HCT116 (cell line): ENCODE results near the gene RGS10. TPM values are rescaled to one million over a fixed set of nuclear protein-coding genes. Genes with fewer than 3 reads are reported as not detected.

Experiments used
- ATAC-seq: fragments of 200-7000 bp; cut with Tn5 transposase; 2 replicates; pipeline ENCODE4 v1.9.1; 2020; ENCODE audit warnings: mild to moderate bottlenecking, moderate library complexity
- BruUV-seq: library from RNA; stranded (reverse); fragments of 400-500 nt; replicated peaks from 2 replicates; lab custom pipeline; 2021; lab: Mats Ljungman, UMichigan
- CTCF ChIA-PET: fragments of 300-600 bp; sonication (Branson Sonifier 250); formaldehyde crosslinking; loops from one replicate; lab custom pipeline; 2021; ENCODE audit warnings: antibody characterized with exemption; lab: Charles Lee
- POLR2A ChIA-PET: fragments of 300-600, 350-600 bp; sonication (Branson Sonifier 250); formaldehyde crosslinking; loops from one replicate; lab custom pipeline; 2021; ENCODE audit warnings: antibody characterized with exemption; lab: Charles Lee
- RAD21 ChIA-PET, 2 experiments: fragments of 300-600 bp; sonication (Branson Sonifier 250); formaldehyde crosslinking; loops; one replicate each; lab custom pipeline; 2023; ENCODE audit warnings: low total read pairs in 2 of 2; ENCODE audit not compliant: uncharacterized antibody in 2 of 2, unreplicated experiment in 2 of 2, low non-redundant PET in 1 of 2; lab: Charles Lee
- DNase-seq: peaks from one replicate; pipeline ENCODE4 v3.0.0-alpha.2; 2010; ENCODE audit warnings: low read depth, low spot score
- H2AFZ ChIP-seq: fragments of 200-600 bp; shearing (Covaris generic), sonication (generic); 2 replicates; pipeline ENCODE4 v1.6.1; 2017; ENCODE audit warnings: low read depth, mixed run types, mixed read lengths, antibody characterized with exemption, low read length; ENCODE audit not compliant: poor library complexity, severe bottlenecking
- H3K27ac ChIP-seq: 2 replicates; pipeline ENCODE4 v1.5.1; 2012; ENCODE audit warnings: low read depth, low read length
- H3K27me3 ChIP-seq: fragments of 200-600 bp; sonication (generic); 2 replicates; pipeline ENCODE4 v1.6.1; 2016; ENCODE audit warnings: mixed run types, low read length, mixed read lengths; ENCODE audit not compliant: insufficient read depth
- H3K36me3 ChIP-seq, 2 experiments: fragments of 200-500 bp in 1 of 2; fragments of 200-600 bp in 1 of 2; sonication (Bioruptor generic) in 1 of 2; sonication (generic) in 1 of 2; 2 replicates each; pipeline versions ENCODE4 v1.5.1 to v1.6.1; 2014 to 2016; ENCODE audit warnings: low read length in 2 of 2, inconsistent platforms in 1 of 2, mixed read lengths in 1 of 2, mixed run types in 1 of 2; ENCODE audit not compliant: insufficient read depth in 2 of 2, control insufficient read depth in 1 of 2
- H3K4me1 ChIP-seq, 2 experiments: fragments of 200-600 bp in 1 of 2; sonication (generic) in 1 of 2; 2 replicates each; pipeline versions ENCODE4 v1.5.1 to v1.6.1; 2012 to 2017; ENCODE audit warnings: low read length in 2 of 2, inconsistent platforms in 1 of 2, mild to moderate bottlenecking in 1 of 2, mixed read lengths in 1 of 2, mixed run types in 1 of 2, moderate library complexity in 1 of 2; ENCODE audit not compliant: insufficient read depth in 2 of 2, control insufficient read depth in 1 of 2
- H3K4me2 ChIP-seq: fragments of 200-600 bp; sonication (generic); 2 replicates; pipeline ENCODE4 v1.6.1; 2017; ENCODE audit warnings: mixed run types, low read length, mixed read lengths
- H3K4me3 ChIP-seq, 2 experiments: fragments of 200-600 bp in 1 of 2; sonication (generic) in 1 of 2; replicated peaks in 1 of 2; 2 replicates each; pipeline ENCODE4 v1.5.1; 2011 to 2016; ENCODE audit warnings: low read length in 2 of 2, control low read depth in 1 of 2, low read depth in 1 of 2, mild to moderate bottlenecking in 1 of 2, mixed read lengths in 1 of 2, mixed run types in 1 of 2
- H3K79me2 ChIP-seq: fragments of 200-600 bp; sonication (generic); 2 replicates; pipeline ENCODE4 v1.6.1; 2017; ENCODE audit warnings: mild to moderate bottlenecking, mixed run types, low read length, moderate library complexity, mixed read lengths; ENCODE audit not compliant: insufficient read depth
- H3K9ac ChIP-seq: fragments of 200-600 bp; sonication (generic); 2 replicates; pipeline ENCODE4 v1.6.1; 2016; ENCODE audit warnings: low read length, mixed read lengths
- H3K9me2 ChIP-seq: fragments of 200-600 bp; sonication (generic), shearing (Covaris generic); 2 replicates; pipeline ENCODE4 v1.6.1; 2017; ENCODE audit warnings: mixed run types, mild to moderate bottlenecking, moderate library complexity; ENCODE audit not compliant: insufficient read depth
- H3K9me3 ChIP-seq, 2 experiments: fragments of 200-500 bp in 1 of 2; fragments of 200-600 bp in 1 of 2; sonication (Bioruptor generic) in 1 of 2; sonication (generic) in 1 of 2; 2 replicates each; pipeline ENCODE4 v1.6.1; 2014 to 2017; ENCODE audit warnings: low read length in 2 of 2, mixed read lengths in 2 of 2, inconsistent platforms in 1 of 2, low read depth in 1 of 2, mild to moderate bottlenecking in 1 of 2, mixed run types in 1 of 2, moderate library complexity in 1 of 2; ENCODE audit not compliant: control insufficient read depth in 1 of 2, insufficient read depth in 1 of 2
- H4K20me1 ChIP-seq: fragments of 200-600 bp; sonication (generic), shearing (Covaris generic); 2 replicates; pipeline ENCODE4 v1.6.1; 2017; ENCODE audit warnings: mixed run types, mild to moderate bottlenecking, moderate library complexity; ENCODE audit not compliant: insufficient read depth
- CBX3 ChIP-seq: IDR thresholded peaks from 2 replicates; pipeline ENCODE4 v1.6.1; 2012; ENCODE audit warnings: low read depth
- EGR1 ChIP-seq: IDR thresholded peaks from 2 replicates; pipeline ENCODE4 v1.6.1; 2012; ENCODE audit warnings: low read depth
- ELF1 ChIP-seq: IDR thresholded peaks from 2 replicates; pipeline ENCODE4 v1.6.1; 2012; ENCODE audit warnings: low read depth, borderline replicate concordance
- EZH2 ChIP-seq: fragments of 200-600 bp; sonication (generic); IDR thresholded peaks from 2 replicates; pipeline ENCODE4 v1.6.1; 2017; ENCODE audit warnings: antibody characterized with exemption, mixed run types
- EZH2phosphoT487 ChIP-seq: fragments of 200-600 bp; IDR thresholded peaks from 2 replicates; pipeline ENCODE4 v1.6.1; 2018; ENCODE audit warnings: antibody characterized with exemption, borderline replicate concordance
- FOSL1 ChIP-seq: IDR thresholded peaks from 2 replicates; pipeline ENCODE4 v1.6.1; 2012; ENCODE audit warnings: low read depth
- JUND ChIP-seq: IDR thresholded peaks from 2 replicates; pipeline ENCODE4 v1.6.1; 2012
- POLR2A ChIP-seq: IDR thresholded peaks from 2 replicates; pipeline ENCODE4 v1.7.0; 2011; ENCODE audit warnings: borderline replicate concordance; ENCODE audit not compliant: insufficient read depth, insufficient read length; ENCODE audit errors: extremely low read depth
- RAD21 ChIP-seq: IDR thresholded peaks from 2 replicates; pipeline ENCODE4 v1.6.1; 2012; ENCODE audit warnings: low read depth, mild to moderate bottlenecking
- SP1 ChIP-seq: IDR thresholded peaks from 2 replicates; pipeline ENCODE4 v1.6.1; 2012; ENCODE audit warnings: low read depth
- ZFX ChIP-seq: fragments of 450-650 bp; IDR thresholded peaks from 2 replicates; pipeline ENCODE4 v1.6.1; 2017
- ZNF274 ChIP-seq: fragments of 200-500 bp; sonication (Bioruptor generic); IDR thresholded peaks from 2 replicates; pipeline ENCODE4 v1.6.1; 2014; ENCODE audit warnings: mild to moderate bottlenecking, low read depth, low read length, inconsistent platforms
- intact Hi-C: fragments of 100-400 bp; cut with micrococcal nuclease; formaldehyde crosslinking; loops from 2 replicates; pipeline ENCODE4 v1.10.0; 2022
- total RNA-seq: library from RNA; stranded (reverse); gene quantifications from one replicate; pipeline ENCODE4 v1.2.1, GENCODE V29; 2021; ENCODE audit not compliant: unreplicated experiment
- TF ChIP-seq, protein P1 (sequence below): IDR thresholded peaks from 2 replicates; pipeline ENCODE4 v1.6.1; 2012; ENCODE audit warnings: low read depth
- TF ChIP-seq, protein P2 (sequence below), 3 experiments: fragments of 200-600 bp in 1 of 3; sonication (generic) in 1 of 3; IDR thresholded peaks in 2 of 3; conservative IDR thresholded peaks in 1 of 3; 2 replicates each; pipeline ENCODE4 v1.5.1; 2012 to 2017; ENCODE audit warnings: low read depth in 2 of 3, low read length in 2 of 3, antibody characterized with exemption in 1 of 3, borderline replicate concordance in 1 of 3, control low read depth in 1 of 3, mild to moderate bottlenecking in 1 of 3, mixed read lengths in 1 of 3, mixed run types in 1 of 3, moderate library complexity in 1 of 3; ENCODE audit not compliant: insufficient read depth in 1 of 3
- TF ChIP-seq, protein P3 (sequence below): IDR thresholded peaks from 2 replicates; pipeline ENCODE4 v1.6.1; 2012

The RGS10 gene
- total RNA-seq, 1 experiment from 2014 or later: 96.7 TPM

DNA sequence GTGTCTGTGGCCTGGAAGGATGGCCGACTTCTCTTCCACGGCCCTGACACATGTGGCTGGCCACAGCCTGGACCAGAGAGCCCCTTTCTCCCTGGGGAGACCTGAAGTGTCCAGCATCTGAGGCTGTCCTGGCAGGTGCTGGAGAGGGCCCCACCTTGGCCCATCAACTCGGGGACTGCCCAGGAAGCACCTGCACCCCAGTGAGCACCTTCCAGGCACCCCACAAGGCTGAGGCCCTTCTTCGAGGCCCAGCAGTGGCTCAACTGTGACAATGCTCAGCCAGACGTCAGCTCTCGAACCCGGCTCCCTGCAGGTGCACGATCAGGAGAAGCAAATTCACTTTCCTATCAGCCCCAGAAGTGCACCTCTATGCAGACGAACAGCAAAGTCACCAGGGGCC is 24.3 kb downstream of the RGS10 start:
- Histone ChIP-seq H3K27me3 (no peaks in the 10 kb centered on the region), H3K9me2 (no peaks in the 10 kb centered on the region), H2AFZ (no peak overlapping the region), H3K27ac (no peak overlapping the region), H3K4me3 (no peak overlapping the region), H3K9ac (no peak overlapping the region), H3K79me2 (no peaks in the 10 kb centered on the region), H3K4me1 (peaks cover 15 to 35% of the 10 kb centered on the region in 2 experiments), H3K9me3 (no peaks in the 10 kb centered on the region), H3K36me3 (peaks cover 6 to 20% of the 10 kb centered on the region in 2 experiments; a peak in 2 of 4 replicates), H4K20me1 (no peaks in the 10 kb centered on the region), H3K4me2 (no peak overlapping the region)
- TF ChIP-seq EGR1: no peak
- TF ChIP-seq, protein P1, sequence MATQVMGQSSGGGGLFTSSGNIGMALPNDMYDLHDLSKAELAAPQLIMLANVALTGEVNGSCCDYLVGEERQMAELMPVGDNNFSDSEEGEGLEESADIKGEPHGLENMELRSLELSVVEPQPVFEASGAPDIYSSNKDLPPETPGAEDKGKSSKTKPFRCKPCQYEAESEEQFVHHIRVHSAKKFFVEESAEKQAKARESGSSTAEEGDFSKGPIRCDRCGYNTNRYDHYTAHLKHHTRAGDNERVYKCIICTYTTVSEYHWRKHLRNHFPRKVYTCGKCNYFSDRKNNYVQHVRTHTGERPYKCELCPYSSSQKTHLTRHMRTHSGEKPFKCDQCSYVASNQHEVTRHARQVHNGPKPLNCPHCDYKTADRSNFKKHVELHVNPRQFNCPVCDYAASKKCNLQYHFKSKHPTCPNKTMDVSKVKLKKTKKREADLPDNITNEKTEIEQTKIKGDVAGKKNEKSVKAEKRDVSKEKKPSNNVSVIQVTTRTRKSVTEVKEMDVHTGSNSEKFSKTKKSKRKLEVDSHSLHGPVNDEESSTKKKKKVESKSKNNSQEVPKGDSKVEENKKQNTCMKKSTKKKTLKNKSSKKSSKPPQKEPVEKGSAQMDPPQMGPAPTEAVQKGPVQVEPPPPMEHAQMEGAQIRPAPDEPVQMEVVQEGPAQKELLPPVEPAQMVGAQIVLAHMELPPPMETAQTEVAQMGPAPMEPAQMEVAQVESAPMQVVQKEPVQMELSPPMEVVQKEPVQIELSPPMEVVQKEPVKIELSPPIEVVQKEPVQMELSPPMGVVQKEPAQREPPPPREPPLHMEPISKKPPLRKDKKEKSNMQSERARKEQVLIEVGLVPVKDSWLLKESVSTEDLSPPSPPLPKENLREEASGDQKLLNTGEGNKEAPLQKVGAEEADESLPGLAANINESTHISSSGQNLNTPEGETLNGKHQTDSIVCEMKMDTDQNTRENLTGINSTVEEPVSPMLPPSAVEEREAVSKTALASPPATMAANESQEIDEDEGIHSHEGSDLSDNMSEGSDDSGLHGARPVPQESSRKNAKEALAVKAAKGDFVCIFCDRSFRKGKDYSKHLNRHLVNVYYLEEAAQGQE: no peak
- TF ChIP-seq RAD21: no peak
- no peak for TF ChIP-seq CBX3
- TF ChIP-seq JUND: no peak
- TF ChIP-seq ELF1: no peak
- no peak for TF ChIP-seq ZFX
- TF ChIP-seq, protein P2, sequence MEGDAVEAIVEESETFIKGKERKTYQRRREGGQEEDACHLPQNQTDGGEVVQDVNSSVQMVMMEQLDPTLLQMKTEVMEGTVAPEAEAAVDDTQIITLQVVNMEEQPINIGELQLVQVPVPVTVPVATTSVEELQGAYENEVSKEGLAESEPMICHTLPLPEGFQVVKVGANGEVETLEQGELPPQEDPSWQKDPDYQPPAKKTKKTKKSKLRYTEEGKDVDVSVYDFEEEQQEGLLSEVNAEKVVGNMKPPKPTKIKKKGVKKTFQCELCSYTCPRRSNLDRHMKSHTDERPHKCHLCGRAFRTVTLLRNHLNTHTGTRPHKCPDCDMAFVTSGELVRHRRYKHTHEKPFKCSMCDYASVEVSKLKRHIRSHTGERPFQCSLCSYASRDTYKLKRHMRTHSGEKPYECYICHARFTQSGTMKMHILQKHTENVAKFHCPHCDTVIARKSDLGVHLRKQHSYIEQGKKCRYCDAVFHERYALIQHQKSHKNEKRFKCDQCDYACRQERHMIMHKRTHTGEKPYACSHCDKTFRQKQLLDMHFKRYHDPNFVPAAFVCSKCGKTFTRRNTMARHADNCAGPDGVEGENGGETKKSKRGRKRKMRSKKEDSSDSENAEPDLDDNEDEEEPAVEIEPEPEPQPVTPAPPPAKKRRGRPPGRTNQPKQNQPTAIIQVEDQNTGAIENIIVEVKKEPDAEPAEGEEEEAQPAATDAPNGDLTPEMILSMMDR (IDR thresholded peaks at IDR 0.05 in 2 of 3, conservative IDR thresholded peaks at IDR 0.05 in 1 of 3; ENCODE audit: borderline replicate concordance in 1 of 3, insufficient read depth in 1 of 3, low read depth in 2 of 3, low read length in 2 of 3): no peak
- TF ChIP-seq, protein P3, sequence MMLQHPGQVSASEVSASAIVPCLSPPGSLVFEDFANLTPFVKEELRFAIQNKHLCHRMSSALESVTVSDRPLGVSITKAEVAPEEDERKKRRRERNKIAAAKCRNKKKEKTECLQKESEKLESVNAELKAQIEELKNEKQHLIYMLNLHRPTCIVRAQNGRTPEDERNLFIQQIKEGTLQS: no peak
- TF ChIP-seq SP1: no peak
- TF ChIP-seq EZH2: no peak
- TF ChIP-seq EZH2phosphoT487: no peak
- TF ChIP-seq FOSL1: no peak
- no peak for TF ChIP-seq ZNF274
- TF ChIP-seq POLR2A: no peak
- intact Hi-C loops: no loop called here
- ChIA-PET POLR2A (interaction anchor here (0.6 to 1.7 kb wide), 2 partner anchors 24 to 265 kb away, joined by 3 to 5 read pairs; partner anchors contain the start of gene RGS10), CTCF (no interaction called here), RAD21 (no interaction called here)
- DNase-seq (no peak), ATAC-seq (no peak)
- no TSS peak for BruUV-seq
